PFSK-1 (cell line): ENCODE results near the gene DHRS12.

ENCODE experiments used
- FOXP2 ChIP-seq: optimal IDR thresholded peaks from 2 replicates; pipeline ENCODE3; 2011; ENCODE audit warnings: borderline replicate concordance, control low read depth, inconsistent platforms; ENCODE audit not compliant: insufficient read depth; ENCODE audit errors: extremely low read length, extremely low read depth
- POLR2AphosphoS5 ChIP-seq: IDR thresholded peaks from 2 replicates; pipeline ENCODE4 v1.6.1; 2012; ENCODE audit warnings: low read depth, mild to moderate bottlenecking, control low read depth, low read length, moderate library complexity
- SIN3A ChIP-seq: IDR thresholded peaks from 2 replicates; pipeline ENCODE4 v1.6.1; 2012; ENCODE audit warnings: mild to moderate bottlenecking, low read length, moderate library complexity, borderline replicate concordance; ENCODE audit not compliant: insufficient read depth
- TAF1 ChIP-seq: IDR thresholded peaks from 2 replicates; pipeline ENCODE4 v1.6.1; 2012; ENCODE audit warnings: low read length, control low read depth, borderline replicate concordance; ENCODE audit not compliant: insufficient read depth
- TF ChIP-seq, protein P1 (sequence below), 2 experiments: IDR thresholded peaks; 2 replicates each; pipeline versions ENCODE4 v1.6.1 to v1.8.0; 2011 to 2012; ENCODE audit warnings: low read depth in 2 of 2, low read length in 2 of 2, control low read depth in 1 of 2, inconsistent platforms in 1 of 2, mild to moderate bottlenecking in 1 of 2, moderate library complexity in 1 of 2; ENCODE audit not compliant: insufficient read depth in 1 of 2

DHRS12 gene

DNA sequence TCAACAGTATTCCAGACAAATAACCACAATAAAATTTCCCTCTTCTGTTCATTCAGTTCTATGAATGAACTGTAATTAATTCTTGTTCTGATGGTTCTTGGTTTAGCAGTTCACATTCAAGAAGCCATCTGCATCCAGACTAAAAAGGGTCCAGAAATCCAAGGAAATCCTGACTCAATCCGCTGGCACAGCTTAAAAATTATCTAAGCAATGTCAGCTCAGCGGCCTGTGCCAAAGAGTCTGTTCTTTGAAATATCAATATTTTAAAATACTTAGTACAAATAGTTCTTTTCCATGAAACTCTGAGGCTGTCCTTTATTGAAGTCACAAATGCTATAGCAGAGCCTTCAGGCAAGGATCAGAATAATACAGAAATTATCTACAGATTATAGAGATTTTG, 57.2 kb downstream of the DHRS12 start:
- TF ChIP-seq FOXP2 = no peak
- TF ChIP-seq POLR2AphosphoS5 = no peak
- TF ChIP-seq SIN3A = no peak
- TF ChIP-seq, protein P1, sequence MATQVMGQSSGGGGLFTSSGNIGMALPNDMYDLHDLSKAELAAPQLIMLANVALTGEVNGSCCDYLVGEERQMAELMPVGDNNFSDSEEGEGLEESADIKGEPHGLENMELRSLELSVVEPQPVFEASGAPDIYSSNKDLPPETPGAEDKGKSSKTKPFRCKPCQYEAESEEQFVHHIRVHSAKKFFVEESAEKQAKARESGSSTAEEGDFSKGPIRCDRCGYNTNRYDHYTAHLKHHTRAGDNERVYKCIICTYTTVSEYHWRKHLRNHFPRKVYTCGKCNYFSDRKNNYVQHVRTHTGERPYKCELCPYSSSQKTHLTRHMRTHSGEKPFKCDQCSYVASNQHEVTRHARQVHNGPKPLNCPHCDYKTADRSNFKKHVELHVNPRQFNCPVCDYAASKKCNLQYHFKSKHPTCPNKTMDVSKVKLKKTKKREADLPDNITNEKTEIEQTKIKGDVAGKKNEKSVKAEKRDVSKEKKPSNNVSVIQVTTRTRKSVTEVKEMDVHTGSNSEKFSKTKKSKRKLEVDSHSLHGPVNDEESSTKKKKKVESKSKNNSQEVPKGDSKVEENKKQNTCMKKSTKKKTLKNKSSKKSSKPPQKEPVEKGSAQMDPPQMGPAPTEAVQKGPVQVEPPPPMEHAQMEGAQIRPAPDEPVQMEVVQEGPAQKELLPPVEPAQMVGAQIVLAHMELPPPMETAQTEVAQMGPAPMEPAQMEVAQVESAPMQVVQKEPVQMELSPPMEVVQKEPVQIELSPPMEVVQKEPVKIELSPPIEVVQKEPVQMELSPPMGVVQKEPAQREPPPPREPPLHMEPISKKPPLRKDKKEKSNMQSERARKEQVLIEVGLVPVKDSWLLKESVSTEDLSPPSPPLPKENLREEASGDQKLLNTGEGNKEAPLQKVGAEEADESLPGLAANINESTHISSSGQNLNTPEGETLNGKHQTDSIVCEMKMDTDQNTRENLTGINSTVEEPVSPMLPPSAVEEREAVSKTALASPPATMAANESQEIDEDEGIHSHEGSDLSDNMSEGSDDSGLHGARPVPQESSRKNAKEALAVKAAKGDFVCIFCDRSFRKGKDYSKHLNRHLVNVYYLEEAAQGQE (IDR thresholded peaks at IDR 0.05; ENCODE audit: insufficient read depth in 1 of 2, low read depth in 2 of 2, low read length in 2 of 2) = no peak
- no peak for TF ChIP-seq TAF1

DNA sequence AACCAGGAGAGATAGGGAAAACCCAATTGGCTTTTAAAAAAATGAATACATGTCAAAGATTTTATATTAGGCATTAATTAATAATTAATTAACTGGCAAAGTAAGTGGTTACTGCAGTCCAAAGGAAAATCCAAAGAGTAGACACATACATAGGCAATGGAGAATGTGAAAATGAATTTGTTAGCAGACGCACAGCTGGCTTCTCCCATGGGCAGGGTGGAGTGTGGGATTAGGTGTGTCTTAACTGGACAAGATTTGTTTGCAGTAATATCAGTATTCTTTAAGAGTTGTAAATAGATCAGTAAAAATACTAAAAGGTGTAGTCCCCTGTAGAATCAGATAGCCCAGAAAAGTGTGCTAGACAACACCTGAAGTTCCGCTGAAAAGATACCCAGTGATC, 58.7 kb downstream of the DHRS12 start:
- TF ChIP-seq TAF1 = no peak
- TF ChIP-seq POLR2AphosphoS5 = no peak
- TF ChIP-seq, protein P1 (IDR thresholded peaks at IDR 0.05; ENCODE audit: insufficient read depth in 1 of 2, low read depth in 2 of 2, low read length in 2 of 2) = no peak
- TF ChIP-seq FOXP2 = no peak
- TF ChIP-seq SIN3A = no peak

DNA sequence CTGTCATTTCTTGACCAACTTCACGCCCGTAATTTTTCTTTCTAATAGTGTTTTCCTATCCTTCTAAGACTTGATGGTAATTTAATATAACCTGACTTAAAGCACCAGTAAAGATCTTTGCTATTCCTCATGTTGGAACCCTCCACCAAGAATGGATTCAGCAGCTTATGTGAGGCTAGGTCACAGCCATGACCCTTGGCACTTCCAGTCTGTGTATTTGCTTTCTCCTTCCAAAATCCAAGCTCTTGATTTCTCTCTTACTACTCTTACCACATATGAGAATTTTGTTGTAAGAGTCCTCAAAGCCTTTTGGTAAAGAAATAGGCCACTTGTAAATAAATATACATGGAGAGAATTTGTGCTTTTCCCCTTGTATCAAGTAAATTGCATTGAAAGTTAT, 61.4 kb downstream of the DHRS12 start:
- no peak for TF ChIP-seq POLR2AphosphoS5
- TF ChIP-seq SIN3A = no peak
- no peak for TF ChIP-seq TAF1
- TF ChIP-seq FOXP2 = no peak
- TF ChIP-seq, protein P1 (IDR thresholded peaks at IDR 0.05; ENCODE audit: insufficient read depth in 1 of 2, low read depth in 2 of 2, low read length in 2 of 2) = no peak

DNA sequence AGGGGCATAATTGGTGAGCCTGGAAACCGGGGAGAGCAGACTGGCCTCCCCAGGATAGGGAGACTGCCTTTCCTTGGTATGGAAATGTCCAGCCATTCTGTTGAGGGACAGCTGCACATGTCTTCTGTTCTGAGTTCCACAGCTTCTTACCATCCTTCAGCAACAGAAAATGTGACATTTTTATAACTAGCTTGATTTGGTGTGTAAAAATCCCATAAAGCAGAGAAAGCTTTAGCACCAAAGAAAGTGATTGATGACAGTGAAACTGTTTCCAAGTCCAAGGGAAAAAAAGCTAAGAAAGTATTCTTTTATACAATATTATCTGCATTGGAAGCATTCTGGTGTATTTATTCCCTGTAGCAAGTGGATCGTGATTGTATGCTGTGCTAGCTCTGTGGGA, 61.9 kb downstream of the DHRS12 start:
- TF ChIP-seq TAF1 = no peak
- TF ChIP-seq FOXP2 = no peak
- TF ChIP-seq POLR2AphosphoS5 = no peak
- no peak for TF ChIP-seq SIN3A
- TF ChIP-seq, protein P1 (IDR thresholded peaks at IDR 0.05; ENCODE audit: insufficient read depth in 1 of 2, low read depth in 2 of 2, low read length in 2 of 2) = no peak

DNA sequence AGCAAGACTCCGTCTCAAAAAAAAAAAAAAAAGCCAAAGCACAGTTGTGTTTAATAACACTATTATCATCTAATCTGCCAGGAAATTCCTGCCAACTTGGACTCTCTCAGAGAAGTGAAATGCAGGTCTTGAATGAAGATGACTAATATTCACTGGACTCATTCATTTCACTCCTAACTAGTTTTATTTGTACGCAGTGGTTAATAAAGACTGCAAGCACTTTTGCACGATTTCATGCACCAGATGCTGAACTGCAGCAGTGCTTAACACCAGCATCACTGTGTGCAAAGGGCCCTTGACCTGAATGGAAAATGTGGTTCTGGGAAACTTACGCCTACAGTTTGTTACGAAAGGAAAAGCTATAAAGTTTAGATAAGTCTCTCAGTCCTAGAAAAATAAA, 63.3 kb downstream of the DHRS12 start:
- TF ChIP-seq POLR2AphosphoS5 = no peak
- no peak for TF ChIP-seq TAF1
- TF ChIP-seq SIN3A = no peak
- TF ChIP-seq, protein P1 (IDR thresholded peaks at IDR 0.05; ENCODE audit: insufficient read depth in 1 of 2, low read depth in 2 of 2, low read length in 2 of 2) = no peak
- TF ChIP-seq FOXP2 = no peak
